Nucleus accumbens (tissue), 56 donors: ENCODE data around the gene CDCA4.

Experiments used
- DNase-seq, 56 donors: peaks; one replicate each; lab custom pipeline; 2025; lab: John Stamatoyannopoulos, UW

The CDCA4 gene

GRCh38 chr14:105059035-105059924, 38.4 kb upstream of the CDCA4 start:
- no peak for DNase-seq

GRCh38 chr14:105058521-105059034, 37.7 kb upstream of the CDCA4 start:
- no peak for DNase-seq

- no peak for DNase-seq
Measured at GRCh38 chr14:105056303-105056831, 35.5 kb upstream of the CDCA4 start.

- no peak for DNase-seq
Measured at GRCh38 chr14:105055736-105056302, 34.9 kb upstream of the CDCA4 start.

GRCh38 chr14:105055334-105055733, 34.5 kb upstream of the CDCA4 start:
- no peak for DNase-seq

DNA sequence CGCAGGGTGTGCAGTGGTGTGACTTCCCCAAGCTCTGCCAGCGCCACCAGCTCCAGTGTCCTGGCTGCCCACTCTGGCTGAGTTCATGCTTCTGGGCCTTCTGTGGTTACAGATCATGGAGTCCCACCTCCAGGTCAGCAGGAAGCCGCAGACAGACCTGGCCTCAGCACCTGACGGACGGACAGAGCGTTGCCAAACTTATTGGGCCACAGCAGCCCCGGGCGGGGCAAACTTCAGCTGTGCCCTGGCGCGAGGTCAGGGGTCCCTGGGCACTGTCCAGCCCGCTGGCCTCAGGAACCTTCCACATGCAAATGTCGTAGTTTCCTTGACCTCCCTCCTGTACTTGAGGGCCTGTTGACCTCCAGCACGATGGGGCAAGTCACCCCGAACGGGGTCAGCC, 33.1 kb upstream of the CDCA4 start:
- DNase-seq, result no peak

- no peak for DNase-seq
Measured at GRCh38 chr14:105053421-105053820, 32.5 kb upstream of the CDCA4 start.

- no peak for DNase-seq
Measured at GRCh38 chr14:105052110-105052458, 31.2 kb upstream of the CDCA4 start.

DNA sequence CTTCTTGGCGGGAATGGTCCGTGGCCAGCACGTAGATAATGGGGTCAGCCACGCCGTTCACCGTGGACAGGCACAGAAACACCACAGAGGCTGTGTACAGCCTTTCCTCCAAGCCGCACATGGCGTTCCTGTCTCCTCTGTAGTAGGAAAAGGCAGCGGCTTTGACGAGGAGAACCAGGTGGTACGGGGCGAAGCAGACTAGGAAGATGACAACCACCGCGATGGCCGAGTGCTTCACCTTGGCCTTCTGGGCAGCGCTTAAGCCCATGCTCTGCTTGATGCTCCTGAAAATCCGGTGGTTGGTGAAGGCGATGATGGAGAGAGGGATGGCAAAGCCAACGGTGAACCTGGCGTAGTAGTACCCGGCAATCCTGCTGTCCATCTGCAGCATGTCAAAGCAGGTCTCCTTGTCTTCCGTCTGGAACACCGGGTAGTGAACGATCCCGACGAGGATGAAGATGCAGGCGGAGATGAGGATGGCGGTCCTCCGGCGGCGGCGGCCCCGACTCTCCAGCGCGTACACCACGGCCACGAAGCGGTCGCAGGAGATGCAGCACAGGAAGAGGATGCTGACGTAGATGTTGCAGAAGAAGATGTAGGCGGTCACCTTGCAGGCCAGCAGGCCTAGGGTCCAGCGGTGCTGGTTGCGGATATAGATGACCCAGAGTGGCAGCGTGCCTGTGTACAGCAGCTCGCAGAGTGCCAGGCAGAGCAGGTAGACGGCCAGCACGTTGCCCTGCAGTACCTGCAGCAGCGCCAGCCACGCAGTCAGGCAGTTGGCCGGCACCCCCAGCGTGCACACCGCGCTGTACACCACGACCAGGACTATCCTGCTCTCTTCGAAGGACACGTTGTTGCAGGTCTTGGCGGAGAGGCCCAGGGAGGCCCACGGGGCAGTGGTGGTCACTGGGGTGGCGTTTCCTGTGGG, 30.6 kb upstream of the CDCA4 start:
- DNase-seq, result no peak

DNA sequence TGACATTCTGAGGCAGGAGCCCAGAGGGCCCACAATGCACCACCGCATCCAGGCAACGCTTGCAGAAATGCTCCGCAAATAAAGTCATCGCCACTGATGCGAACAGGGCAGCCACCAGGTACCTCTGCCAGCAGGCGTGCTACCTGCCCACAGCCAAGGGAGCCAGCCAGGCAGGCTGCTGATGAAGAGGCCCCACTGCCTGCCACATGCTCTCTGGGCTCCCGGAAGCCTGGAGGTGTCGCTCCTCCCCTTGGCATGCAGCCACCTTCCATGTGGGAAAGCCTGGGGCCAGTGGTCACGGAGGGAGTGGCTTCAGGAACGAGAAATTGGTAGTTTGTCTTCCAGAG, 29.6 kb upstream of the CDCA4 start:
- no peak for DNase-seq

GRCh38 chr14:105049753-105050550, 29.1 kb upstream of the CDCA4 start:
- DNase-seq, result no peak

DNA sequence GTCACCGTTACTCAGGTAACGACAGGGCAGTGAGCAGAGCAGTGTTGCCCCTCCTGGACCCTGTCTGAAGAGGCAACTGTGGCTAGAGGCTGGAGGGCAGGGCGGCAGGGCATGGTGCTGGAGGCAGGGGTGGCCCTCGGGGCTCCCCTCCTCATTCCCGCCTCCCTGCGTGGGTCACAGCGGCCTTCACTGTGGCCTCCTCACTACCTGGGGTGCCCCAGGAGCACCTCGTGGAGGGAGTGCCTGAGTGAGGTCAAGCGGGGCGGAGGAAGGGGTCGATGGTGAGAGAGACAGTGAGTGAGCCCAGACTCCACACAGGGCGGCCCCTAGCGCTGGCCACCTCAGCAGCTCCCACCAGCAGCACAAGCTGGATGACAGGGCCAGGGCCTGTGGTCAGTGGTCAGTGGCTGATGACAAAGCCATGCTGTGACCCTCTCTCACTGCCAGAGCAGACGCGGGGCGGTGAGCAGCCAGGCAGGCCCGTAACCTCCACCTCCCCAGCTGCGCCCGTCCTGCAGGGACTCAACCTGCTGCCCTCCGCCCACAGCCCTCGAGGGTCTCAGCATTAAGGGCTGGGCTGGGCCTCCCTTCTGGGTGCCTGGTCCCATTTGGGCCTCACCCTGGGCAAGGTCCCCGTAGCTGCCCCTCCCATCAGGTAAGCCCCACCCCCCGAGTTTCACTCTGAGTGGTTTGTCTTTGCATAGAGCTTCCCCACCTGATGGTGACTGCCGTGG, 26.6 kb upstream of the CDCA4 start:
- no peak for DNase-seq

DNA sequence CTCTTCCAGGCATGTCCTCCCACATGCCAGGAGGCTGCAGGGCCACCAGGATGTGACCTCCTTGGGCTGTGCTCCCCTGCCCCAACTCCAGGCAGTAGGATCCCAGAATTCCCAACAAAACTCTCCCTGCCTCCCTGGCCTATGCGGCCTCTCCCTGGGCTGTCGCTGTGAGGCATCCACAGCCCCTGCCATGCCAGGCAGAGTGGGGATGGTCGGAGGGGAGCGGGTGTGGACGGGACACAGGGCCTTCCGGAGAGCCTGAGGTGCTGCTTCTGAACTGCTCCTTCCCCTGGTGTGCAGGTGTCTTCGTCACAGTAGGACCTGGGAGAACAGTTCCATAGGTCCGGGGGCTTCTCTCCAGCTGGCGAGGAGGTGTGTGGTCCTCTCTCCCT, 26.0 kb upstream of the CDCA4 start:
- no peak for DNase-seq

GRCh38 chr14:105045710-105046326, 24.9 kb upstream of the CDCA4 start:
- DNase-seq, result peak in 39 of 56 donors; percentile 12 to 86 (median 51)

DNA sequence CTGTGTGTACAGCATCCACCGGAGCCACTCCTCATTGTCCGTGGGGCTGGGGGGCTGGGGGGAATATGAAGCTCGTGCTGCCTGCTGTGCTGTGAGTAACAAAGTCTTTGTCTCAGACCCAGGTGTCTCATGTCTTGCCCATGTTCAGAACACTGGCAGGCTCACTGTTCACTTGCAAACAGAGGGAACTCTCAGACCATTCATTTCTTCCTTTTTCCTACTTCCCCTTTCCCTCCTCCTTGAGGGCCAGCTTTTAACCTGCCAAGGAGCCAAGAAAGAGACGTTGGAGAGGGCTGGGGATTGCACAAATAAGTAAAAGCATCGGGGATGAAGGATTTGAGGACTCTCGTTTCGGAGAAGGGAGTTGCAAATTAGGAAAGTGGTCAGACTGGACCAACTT, 22.8 kb upstream of the CDCA4 start:
- no peak for DNase-seq

GRCh38 chr14:105042813-105043212, 21.9 kb upstream of the CDCA4 start:
- DNase-seq, result no peak

DNA sequence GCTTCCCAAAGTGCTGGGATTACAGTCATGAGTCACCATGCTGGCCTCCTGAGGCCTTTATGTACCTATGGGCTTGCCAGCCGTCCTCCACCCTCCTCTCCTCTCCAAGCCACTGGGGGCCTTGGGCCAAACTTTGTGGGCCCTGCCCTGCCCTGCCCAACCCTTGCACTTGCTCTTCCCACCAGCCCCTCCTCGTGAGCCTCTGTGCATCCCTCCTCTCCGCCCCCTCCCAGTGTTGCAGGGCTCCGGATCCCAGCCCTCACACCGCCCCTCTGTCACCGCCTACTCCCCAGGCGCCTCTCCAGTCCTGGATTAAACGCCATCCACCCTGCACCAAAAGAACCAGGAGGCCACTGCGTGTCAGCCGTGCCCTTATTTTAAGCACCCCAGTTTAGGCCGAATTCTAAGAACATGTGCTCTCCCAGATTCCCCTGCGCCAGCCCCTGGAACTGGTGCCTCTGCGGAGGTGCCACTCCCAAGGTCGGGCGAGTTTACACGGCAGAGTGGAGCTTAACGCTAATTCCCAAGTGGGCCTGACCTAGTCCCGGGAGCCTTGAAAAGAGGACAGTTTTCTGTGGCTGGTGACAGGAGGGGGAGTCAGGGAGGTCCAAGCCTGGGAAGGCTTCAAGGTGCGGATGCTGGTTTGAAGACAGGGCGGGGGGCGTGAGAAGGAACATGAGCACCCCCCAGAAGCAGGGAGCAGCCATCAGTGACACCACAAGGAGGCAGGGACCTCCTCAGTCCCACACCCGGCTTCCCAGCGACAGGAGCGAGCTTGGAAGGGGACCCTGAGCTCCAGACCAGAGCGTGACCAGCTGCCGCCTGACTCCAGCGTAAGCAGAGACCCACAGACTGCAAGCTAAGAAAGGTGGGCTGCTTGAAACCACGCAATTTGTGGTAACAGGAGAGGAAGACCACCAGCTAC, 21.2 kb upstream of the CDCA4 start:
- no peak for DNase-seq
